ENCODE results near the gene HHAT. TPM values are rescaled to one million over a fixed set of nuclear protein-coding genes. Genes with fewer than 3 reads are reported as not detected.

The HHAT gene
- total RNA-seq, 1 donor from 2014 or later: 4.3 TPM

DNA sequence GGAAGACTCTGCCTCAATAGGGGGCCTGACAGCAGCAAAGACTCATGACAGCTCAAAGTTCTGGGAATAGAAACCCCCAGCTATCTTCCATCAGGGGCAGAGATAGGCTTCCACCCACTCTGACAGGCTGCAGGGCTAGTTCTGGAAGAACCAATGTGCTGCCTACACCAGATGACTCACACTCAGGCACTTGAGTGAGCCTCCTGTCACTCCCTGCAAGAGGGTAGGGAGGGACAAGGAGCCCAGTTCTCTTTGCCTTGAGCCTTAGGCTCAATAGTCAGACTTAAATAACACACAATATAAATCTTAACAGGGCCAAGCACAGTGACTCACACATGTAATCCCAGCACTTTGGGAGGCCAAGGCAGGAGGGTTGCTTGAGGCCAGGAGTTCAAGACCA lies 386.4 kb downstream of the HHAT start:
- H3K36me3 ChIP-seq: no peaks in the 10 kb centered on the region
- ATAC-seq (no peak), DNase-seq (no peak)
- no peak overlapping the region for H3K4me3 ChIP-seq
- H3K9me3 ChIP-seq: no peaks in the 10 kb centered on the region
- no peak overlapping the region for H3K27ac ChIP-seq
- no peaks in the 10 kb centered on the region for H3K27me3 ChIP-seq
- no peaks in the 10 kb centered on the region for H3K4me1 ChIP-seq
- TF ChIP-seq, protein P1, sequence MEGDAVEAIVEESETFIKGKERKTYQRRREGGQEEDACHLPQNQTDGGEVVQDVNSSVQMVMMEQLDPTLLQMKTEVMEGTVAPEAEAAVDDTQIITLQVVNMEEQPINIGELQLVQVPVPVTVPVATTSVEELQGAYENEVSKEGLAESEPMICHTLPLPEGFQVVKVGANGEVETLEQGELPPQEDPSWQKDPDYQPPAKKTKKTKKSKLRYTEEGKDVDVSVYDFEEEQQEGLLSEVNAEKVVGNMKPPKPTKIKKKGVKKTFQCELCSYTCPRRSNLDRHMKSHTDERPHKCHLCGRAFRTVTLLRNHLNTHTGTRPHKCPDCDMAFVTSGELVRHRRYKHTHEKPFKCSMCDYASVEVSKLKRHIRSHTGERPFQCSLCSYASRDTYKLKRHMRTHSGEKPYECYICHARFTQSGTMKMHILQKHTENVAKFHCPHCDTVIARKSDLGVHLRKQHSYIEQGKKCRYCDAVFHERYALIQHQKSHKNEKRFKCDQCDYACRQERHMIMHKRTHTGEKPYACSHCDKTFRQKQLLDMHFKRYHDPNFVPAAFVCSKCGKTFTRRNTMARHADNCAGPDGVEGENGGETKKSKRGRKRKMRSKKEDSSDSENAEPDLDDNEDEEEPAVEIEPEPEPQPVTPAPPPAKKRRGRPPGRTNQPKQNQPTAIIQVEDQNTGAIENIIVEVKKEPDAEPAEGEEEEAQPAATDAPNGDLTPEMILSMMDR (IDR thresholded peaks at IDR 0.05): no peak
- intact Hi-C loops (cut with DNase I): no loop called here

DNA sequence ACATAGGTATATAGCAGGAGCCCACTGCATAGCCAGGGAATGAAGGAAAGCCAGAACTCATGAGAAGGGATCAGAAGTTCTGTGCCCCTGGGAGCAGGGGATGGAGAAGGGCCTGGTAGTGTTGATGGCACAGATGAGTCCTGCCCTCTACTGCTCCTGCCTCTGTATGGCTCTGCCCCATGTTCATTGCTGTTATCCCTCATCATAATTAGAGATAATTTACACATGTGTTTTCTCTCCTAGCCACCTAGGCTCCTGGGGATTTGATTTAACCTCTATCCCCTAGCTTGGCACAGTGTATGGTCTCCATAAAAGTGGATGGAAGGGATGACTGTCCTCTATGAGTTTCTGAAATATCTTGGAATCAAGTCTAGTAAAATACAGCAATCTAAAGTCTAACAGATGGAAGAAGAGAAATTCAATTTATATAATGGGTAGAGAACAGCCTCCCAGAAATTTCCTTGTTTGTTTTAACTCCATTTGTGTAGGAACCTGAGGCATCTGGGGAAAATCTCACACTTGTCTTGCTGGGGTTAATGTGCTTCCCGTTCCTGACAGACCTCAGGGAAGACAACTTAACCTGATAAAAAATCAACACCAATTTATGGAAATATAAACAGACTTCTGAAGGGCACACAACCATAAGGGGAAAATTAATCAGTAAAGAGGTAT lies 393.8 kb downstream of the HHAT start:
- H3K9me3 ChIP-seq: no peaks in the 10 kb centered on the region
- no peaks in the 10 kb centered on the region for H3K36me3 ChIP-seq
- no peak overlapping the region for H3K27ac ChIP-seq
- TF ChIP-seq, protein P1 (IDR thresholded peaks at IDR 0.05): no peak
- DNase-seq: no peak
- H3K4me3 ChIP-seq: no peak overlapping the region
- H3K4me1 ChIP-seq: no peaks in the 10 kb centered on the region
- H3K27me3 ChIP-seq: no peaks in the 10 kb centered on the region
- intact Hi-C loops (cut with DNase I): no loop called here
- ATAC-seq: no peak

DNA sequence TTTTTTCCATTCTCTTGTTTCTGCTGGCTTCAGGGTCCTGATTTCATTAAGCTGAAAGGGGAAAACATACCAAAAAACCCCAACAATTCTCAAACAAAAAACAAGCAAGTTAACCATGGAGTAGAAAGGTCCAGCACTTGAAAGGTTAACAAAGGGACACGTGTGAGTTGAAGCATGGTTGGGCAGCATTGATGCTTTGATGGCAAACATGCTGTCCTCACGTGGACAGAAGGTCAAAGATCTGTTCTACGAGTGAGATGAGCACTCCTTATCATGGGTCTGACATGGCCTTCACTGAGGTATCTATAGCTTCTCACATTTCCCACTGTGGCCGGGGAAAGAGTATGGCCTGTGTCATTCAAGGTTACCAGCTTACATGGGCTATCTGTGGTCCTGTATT lies 394.9 kb downstream of the HHAT start:
- ATAC-seq (no peak), DNase-seq (no peak)
- intact Hi-C loops (cut with DNase I): no loop called here
- Histone ChIP-seq H3K27me3 (no peaks in the 10 kb centered on the region), H3K4me3 (no peak overlapping the region), H3K27ac (no peak overlapping the region), H3K36me3 (no peaks in the 10 kb centered on the region), H3K9me3 (no peaks in the 10 kb centered on the region), H3K4me1 (no peaks in the 10 kb centered on the region)
- TF ChIP-seq, protein P1 (IDR thresholded peaks at IDR 0.05): no peak

GRCh38 chr1:210724768-210725167 lies 396.1 kb downstream of the HHAT start:
- H3K27ac ChIP-seq: no peak overlapping the region
- H3K27me3 ChIP-seq: no peaks in the 10 kb centered on the region
- H3K4me3 ChIP-seq: no peak overlapping the region
- H3K9me3 ChIP-seq: no peaks in the 10 kb centered on the region
- TF ChIP-seq, protein P1 (IDR thresholded peaks at IDR 0.05): no peak
- ATAC-seq (no peak), DNase-seq (no peak)
- H3K4me1 ChIP-seq: no peaks in the 10 kb centered on the region
- H3K36me3 ChIP-seq: no peaks in the 10 kb centered on the region
- intact Hi-C loops (cut with DNase I): no loop called here

Other genes with a start within 250 kb of the HHAT start
- 3.4 TPM for gene SERTAD4, start 96.1 kb upstream of the HHAT start, total RNA-seq

Measured in upper lobe of right lung (tissue), 1 donor.